ENCODE results near the gene PLXNB1. TPM values are rescaled to one million over a fixed set of nuclear protein-coding genes. Genes with fewer than 3 reads are reported as not detected.
A peak's percentile ranks its signal among the peaks of the same experiment; 100 is the strongest.
"Not testable (repeated sequence)": the region's sequence is repeated elsewhere in the genome, so short reads cannot be mapped to it uniquely, and the experiment has no call there.

The PLXNB1 gene
- total RNA-seq, 1 experiment from 2014 or later: 4.0 TPM

DNA sequence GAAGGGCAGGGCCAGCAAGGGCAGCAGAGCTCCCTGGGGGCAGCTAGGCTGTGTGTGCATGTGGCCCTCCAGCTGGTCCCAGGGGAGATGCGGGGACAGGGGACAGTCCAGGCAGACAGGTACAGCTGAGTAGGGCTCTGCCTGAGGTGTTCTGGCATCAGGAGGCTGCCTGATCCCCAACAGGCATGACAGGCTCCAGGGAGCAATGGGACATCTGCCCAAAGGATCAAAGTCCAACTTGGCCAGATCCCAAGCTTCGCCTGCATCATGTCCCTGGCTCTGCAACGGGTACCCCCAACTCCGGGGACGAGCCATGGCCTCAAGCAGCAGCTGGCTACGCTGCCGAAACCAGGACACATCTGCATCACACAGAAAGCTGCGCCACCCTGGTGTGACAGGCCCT lies 38.4 kb upstream of the PLXNB1 start:
- Histone ChIP-seq H3K36me3 (peaks cover 68% of the 10 kb centered on the region), H3K27ac (no peak overlapping the region)

DNA sequence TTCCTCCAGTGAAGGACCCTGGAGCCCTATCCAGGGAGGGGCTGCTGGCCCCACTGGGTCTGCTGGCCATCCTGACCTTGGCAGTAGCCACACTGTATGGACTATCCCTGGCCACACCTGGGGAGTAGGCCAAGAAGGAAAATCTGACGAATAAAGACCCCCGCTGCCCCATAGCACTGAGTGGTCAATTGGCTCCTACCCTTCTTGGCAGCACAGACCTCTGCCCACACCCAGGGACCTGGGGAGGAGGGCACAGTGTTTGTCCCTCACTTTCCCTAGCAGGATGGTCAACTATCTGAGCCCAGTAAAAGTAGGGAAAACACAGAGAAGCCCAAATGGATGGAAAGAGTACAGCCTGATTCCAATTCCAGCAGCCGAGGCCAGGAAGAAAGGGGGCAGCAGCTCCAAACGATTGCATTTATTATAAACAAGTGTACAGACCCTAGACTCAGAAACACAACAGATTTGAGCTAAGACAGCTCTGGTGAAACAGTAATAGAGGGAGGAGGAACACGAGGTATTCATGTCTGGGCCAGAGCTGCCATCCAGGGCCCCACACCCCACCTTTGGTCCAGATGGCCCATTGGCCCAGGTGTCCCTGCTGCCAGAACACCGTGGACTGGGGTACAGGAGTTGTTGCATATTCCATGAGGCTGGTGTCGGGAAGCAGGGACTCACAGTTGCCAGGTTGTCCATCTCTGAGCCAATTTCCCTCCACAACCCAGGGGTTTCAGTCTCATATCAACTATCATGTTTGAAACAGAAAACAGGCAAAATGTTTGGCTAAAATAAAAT lies 37.8 kb upstream of the PLXNB1 start:
- Histone ChIP-seq H3K36me3 (peaks cover 66% of the 10 kb centered on the region), H3K4me1 (replicated peaks) (peaks cover 35% of the 10 kb centered on the region), H3K27ac (no peak overlapping the region), H3K9me3 (replicated peaks) (no peaks in the 10 kb centered on the region), H3K27me3 (replicated peaks) (no peaks in the 10 kb centered on the region), H3K4me3 (no peak overlapping the region)
- DNase-seq (ENCODE audit: low read depth in 1 of 2, low spot score in 2 of 2): no peak

More for the DNA sequence above, 38.4 kb upstream of the PLXNB1 start:
- Histone ChIP-seq H3K27me3 (replicated peaks) (no peaks in the 10 kb centered on the region), H3K4me1 (replicated peaks) (peaks cover 38% of the 10 kb centered on the region), H3K9me3 (replicated peaks) (no peaks in the 10 kb centered on the region), H3K4me3 (no peak overlapping the region)
- no peak for DNase-seq (ENCODE audit: low read depth in 1 of 2, low spot score in 2 of 2)

DNA sequence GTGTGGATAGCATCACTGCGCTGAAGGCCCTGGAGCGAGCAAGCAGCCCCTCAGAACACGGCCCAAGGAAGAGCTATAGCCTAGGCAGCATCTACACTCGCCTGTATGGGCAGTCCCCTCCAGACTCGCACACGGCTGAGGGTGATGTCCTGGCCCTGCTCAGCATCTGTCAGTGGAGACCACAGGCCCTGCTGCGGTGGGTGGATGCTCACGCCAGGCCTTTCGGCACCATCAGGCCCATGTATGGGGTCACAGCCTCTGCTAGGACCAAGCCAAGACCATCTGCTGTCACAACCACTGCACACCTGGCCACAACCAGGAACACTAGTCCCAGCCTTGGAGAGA lies 37.2 kb upstream of the PLXNB1 start:
- Histone ChIP-seq H3K27ac (peak overlapping the region; percentile 100), H3K4me1 (replicated peaks) (peaks cover 34% of the 10 kb centered on the region), H3K36me3 (peaks cover 65% of the 10 kb centered on the region), H3K9me3 (replicated peaks) (no peaks in the 10 kb centered on the region), H3K27me3 (replicated peaks) (no peaks in the 10 kb centered on the region), H3K4me3 (peak overlapping the region; percentile 38)
- DNase-seq (ENCODE audit: low read depth in 1 of 2, low spot score in 2 of 2): no peak

DNA sequence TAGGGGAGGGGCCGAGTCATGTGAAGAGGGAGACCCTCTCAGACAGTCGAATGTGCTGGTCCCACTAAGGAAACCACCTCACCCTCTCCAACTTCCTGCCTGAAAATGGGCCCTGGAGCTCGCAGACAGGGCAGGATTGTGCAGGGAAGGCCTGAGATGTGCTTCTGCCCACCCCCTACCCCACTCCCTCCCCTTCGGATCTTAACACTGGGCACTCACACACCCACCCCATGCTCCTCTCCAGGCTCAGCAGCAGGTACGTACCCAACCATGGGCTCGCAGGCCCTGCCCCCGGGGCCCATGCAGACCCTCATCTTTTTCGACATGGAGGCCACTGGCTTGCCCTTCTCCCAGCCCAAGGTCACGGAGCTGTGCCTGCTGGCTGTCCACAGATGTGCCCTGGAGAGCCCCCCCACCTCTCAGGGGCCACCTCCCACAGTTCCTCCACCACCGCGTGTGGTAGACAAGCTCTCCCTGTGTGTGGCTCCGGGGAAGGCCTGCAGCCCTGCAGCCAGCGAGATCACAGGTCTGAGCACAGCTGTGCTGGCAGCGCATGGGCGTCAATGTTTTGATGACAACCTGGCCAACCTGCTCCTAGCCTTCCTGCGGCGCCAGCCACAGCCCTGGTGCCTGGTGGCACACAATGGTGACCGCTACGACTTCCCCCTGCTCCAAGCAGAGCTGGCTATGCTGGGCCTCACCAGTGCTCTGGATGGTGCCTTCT lies 36.7 kb upstream of the PLXNB1 start:
- Histone ChIP-seq H3K9me3 (replicated peaks) (no peaks in the 10 kb centered on the region), H3K27ac (peak overlapping the region; percentile 100), H3K27me3 (replicated peaks) (no peaks in the 10 kb centered on the region), H3K36me3 (peaks cover 65% of the 10 kb centered on the region), H3K4me3 (peak overlapping the region; percentile 38), H3K4me1 (replicated peaks) (peaks cover 29% of the 10 kb centered on the region)
- DNase-seq (ENCODE audit: low read depth in 1 of 2, low spot score in 2 of 2): peak in 1 of 2 experiments; percentile 10

DNA sequence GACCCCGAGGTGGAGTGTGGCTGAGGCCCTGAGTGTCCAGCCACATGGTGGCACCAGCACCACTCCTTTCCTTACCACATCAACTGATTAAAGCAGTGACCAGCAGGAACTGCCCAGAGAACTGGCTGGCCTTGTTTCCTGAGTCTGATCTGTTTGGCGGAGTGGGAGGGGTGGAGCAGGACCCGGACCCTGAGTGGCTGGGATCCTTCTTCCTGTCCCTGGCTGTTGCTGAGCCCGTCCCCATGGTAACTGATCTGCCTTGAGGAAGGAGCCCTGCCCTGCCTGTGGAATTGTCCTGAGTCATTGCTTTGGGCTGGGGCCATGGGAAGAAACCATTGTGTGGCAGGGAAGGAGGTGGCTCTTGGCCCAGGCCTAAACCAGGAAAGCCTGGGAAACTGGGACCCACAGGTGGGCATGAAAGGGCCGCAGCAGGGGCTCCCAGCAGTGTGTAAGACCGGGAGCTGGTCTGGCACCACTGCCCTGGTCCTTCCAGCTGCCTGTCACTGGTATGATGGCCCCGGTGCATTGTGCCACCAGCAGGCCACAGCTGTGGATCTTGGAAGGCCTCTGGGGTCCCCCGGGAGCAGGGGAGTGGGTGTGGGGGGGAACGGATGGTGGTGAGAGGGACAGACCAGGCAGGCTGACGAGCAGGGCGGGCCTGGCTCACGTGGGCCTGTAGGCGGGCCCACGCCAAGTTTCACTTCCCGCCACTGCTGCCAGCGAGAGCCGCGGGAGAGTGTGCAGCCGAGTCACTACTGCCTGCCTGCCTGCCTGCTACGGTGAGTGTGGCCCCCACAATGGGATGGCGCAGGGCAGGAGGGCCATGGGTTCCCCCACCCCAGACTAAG lies 35.9 kb upstream of the PLXNB1 start:
- H3K27ac ChIP-seq: peak overlapping the region; percentile 100
- no peaks in the 10 kb centered on the region for H3K9me3 ChIP-seq (replicated peaks)
- H3K4me3 ChIP-seq: peak overlapping the region; percentile 38
- H3K27me3 ChIP-seq (replicated peaks): no peaks in the 10 kb centered on the region
- H3K36me3 ChIP-seq: peaks cover 71% of the 10 kb centered on the region
- DNase-seq (ENCODE audit: low read depth in 1 of 2, low spot score in 2 of 2): peak; percentile 96 to 98
- peaks cover 28% of the 10 kb centered on the region for H3K4me1 ChIP-seq (replicated peaks)

DNA sequence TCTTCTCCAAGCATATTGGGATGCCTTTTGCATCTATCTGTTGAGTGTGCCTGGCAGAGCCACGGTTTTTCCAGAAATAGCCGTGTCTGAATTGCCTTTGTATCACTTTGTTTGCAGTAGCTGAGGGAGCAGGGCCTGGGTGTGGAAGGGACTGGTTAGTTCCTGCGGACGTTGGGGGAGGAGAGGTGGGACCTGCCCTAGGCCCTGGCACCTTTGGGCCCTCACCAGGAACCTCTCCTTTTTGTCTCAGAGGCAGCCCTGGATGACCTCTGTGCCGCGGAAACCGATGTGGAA lies 35.3 kb upstream of the PLXNB1 start:
- Histone ChIP-seq H3K4me1 (replicated peaks) (peaks cover 28% of the 10 kb centered on the region), H3K27ac (peak overlapping the region; percentile 100), H3K9me3 (replicated peaks) (no peaks in the 10 kb centered on the region), H3K4me3 (no peak overlapping the region; the same call in 1 of the 2 replicates), H3K27me3 (replicated peaks) (no peaks in the 10 kb centered on the region), H3K36me3 (peaks cover 73% of the 10 kb centered on the region)
- DNase-seq (ENCODE audit: low read depth in 1 of 2, low spot score in 2 of 2): no peak

DNA sequence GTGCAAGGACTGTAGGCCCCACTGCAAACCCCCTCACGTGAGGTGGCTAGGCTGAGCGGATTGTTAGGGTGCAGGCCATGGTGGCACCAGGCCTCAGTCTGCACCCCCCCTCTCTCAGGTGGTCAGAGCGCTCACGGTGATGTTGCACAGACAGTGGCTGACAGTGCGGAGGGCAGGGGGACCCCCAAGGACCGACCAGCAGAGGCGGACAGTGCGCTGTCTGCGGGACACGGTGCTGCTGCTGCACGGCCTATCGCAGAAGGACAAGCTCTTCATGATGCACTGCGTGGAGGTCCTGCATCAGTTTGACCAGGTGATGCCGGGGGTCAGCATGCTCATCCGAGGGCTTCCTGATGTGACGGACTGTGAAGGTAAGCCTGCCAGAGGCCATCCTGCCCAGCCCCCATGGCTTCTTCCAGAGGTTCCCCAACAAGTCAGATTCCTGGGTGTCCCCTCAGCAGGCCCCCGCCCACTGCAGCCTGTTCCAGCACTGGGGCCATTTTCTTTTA lies 34.9 kb upstream of the PLXNB1 start:
- H3K4me3 ChIP-seq: no peak overlapping the region

DNA sequence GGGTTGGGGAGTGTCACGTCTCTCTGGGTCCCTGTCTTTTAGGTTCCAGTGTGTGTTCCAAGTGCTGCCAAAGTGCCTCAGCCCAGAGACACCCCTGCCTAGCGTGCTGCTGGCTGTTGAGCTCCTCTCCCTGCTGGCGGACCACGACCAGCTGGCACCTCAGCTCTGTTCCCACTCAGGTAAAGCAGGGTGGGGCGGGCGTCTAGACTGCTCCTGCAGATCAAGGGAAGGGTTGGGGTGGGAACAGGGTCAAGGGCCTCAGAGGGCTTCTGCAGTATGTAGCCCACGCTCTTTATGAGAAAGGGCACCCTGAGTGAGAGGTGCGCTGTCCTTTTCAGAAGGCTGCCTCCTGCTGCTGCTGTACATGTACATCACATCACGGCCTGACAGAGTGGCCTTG lies 33.8 kb upstream of the PLXNB1 start:
- Histone ChIP-seq H3K4me3 (no peak overlapping the region), H3K4me1 (replicated peaks) (peaks cover 28% of the 10 kb centered on the region), H3K27me3 (replicated peaks) (no peaks in the 10 kb centered on the region), H3K9me3 (replicated peaks) (no peaks in the 10 kb centered on the region), H3K27ac (no peak overlapping the region), H3K36me3 (peaks cover 72% of the 10 kb centered on the region)
- no peak for DNase-seq (ENCODE audit: low read depth in 1 of 2, low spot score in 2 of 2)

More for the DNA sequence above, 34.9 kb upstream of the PLXNB1 start:
- H3K36me3 ChIP-seq: peaks cover 72% of the 10 kb centered on the region
- no peaks in the 10 kb centered on the region for H3K27me3 ChIP-seq (replicated peaks)
- peaks cover 28% of the 10 kb centered on the region for H3K4me1 ChIP-seq (replicated peaks)
- no peak for DNase-seq (ENCODE audit: low read depth in 1 of 2, low spot score in 2 of 2)
- H3K27ac ChIP-seq: peak overlapping the region; percentile 100
- H3K9me3 ChIP-seq (replicated peaks): no peaks in the 10 kb centered on the region

DNA sequence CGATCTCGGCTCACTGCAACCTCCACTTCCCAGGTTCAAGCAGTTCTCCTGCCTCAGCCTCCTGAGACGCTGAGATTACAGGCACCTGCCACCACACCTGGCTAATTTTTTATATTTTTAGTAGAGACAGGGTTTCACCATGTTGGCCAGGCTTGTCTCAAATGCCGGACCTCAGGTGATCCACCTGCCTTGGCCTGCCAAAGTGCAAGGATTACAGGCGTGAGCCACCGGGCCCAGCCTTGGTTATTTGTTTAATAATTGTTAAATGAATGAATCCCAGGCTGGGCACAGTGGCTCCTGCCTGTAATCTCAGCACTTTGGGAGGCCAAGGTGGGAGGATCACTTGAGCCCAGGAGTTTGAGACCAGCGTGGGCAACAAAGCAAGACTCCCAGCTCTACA lies 31.9 kb upstream of the PLXNB1 start:
- not testable (repeated sequence) for H3K9me3 ChIP-seq (replicated peaks); H3K27ac ChIP-seq; DNase-seq (ENCODE audit: low read depth in 1 of 2, low spot score in 2 of 2); H3K27me3 ChIP-seq (replicated peaks); H3K4me3 ChIP-seq
- Histone ChIP-seq H3K36me3 (peaks cover 66% of the 10 kb centered on the region), H3K4me1 (replicated peaks) (peaks cover 18% of the 10 kb centered on the region)

DNA sequence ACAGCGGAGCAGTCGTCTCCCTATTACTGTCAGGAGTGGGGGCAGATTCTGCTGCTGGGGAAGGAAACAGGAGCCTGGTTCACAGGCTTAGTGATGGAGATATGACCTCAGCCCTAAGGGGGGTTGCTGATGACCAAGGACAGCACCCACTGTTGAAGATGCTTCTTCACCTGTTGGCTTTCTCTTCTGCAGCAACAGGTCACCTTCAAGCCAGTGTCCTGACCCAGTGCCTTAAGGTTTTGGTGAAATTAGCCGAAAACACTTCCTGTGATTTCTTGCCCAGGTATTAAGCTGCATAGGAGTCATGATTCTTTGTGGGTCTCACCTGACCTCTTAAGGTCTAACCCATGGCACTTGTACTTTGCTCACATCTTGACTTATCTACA lies 30.6 kb upstream of the PLXNB1 start:
- Histone ChIP-seq H3K4me3 (no peak overlapping the region), H3K27ac (no peak overlapping the region), H3K4me1 (replicated peaks) (peaks cover 5% of the 10 kb centered on the region), H3K27me3 (replicated peaks) (no peaks in the 10 kb centered on the region), H3K36me3 (peaks cover 61% of the 10 kb centered on the region), H3K9me3 (replicated peaks) (no peaks in the 10 kb centered on the region)
- no peak for DNase-seq (ENCODE audit: low read depth in 1 of 2, low spot score in 2 of 2)

DNA sequence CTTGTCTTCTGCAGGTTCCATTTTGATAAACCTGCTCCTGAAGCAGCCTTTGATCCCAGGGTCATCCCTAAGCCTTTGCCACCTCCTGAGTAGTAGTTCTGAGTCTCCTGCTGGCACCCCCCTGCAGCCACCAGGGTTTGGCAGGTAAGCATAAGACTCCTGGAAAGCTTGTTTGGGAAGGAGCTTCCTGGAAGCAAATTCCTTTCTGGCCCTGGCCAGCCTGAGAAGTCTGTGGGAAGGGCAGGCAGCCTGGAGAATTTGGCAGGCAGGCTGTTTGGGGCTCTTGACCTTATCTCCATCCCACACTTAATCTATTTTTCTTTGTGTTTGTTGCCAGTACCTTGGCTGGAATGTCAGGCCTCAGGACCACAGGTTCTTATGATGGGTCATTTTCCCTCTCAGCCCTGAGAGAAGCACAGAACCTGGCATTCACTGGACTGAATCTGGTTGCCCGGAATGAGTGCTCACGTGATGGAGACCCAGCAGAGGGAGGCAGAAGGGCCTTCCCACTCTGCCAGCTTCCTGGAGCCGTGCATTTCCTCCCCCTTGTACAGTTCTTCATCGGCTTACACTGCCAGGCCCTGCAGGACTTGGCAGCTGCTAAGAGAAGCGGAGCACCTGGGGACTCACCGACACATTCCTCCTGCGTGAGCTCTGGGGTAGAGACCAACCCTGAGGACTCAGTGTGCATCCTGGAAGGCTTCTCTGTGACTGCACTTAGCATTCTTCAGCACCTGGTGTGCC lies 30.1 kb upstream of the PLXNB1 start:
- H3K36me3 ChIP-seq: peaks cover 62% of the 10 kb centered on the region
- H3K4me3 ChIP-seq: no peak overlapping the region

DNA sequence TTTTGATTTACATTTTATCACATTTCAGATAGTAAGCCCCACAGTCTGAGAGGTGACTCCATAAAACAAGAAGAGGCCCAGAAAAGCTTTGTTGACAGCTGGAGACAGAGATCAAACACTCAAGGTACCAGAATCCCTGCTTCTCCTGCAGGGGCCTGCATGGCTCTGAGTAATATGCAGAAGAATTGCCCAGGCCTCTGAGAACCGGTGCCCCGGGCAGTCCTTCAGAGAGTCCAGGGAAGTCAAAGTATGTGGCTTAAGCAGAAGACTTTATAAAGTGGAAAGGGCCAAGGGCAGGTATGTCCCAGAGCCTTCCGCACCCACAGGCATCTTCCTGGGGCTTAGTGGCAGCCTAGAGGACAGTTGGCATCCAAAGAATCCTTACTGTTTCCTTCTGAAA lies 29.4 kb upstream of the PLXNB1 start:
- H3K27me3 ChIP-seq (replicated peaks): no peaks in the 10 kb centered on the region
- peaks cover 61% of the 10 kb centered on the region for H3K36me3 ChIP-seq
- DNase-seq (ENCODE audit: low read depth in 1 of 2, low spot score in 2 of 2): no peak
- no peak overlapping the region for H3K4me3 ChIP-seq
- no peaks in the 10 kb centered on the region for H3K9me3 ChIP-seq (replicated peaks)
- no peak overlapping the region for H3K27ac ChIP-seq
- no peaks in the 10 kb centered on the region for H3K4me1 ChIP-seq (replicated peaks)

More for the DNA sequence above, 30.1 kb upstream of the PLXNB1 start:
- DNase-seq (ENCODE audit: low read depth in 1 of 2, low spot score in 2 of 2): no peak
- no peak overlapping the region for H3K27ac ChIP-seq
- H3K4me1 ChIP-seq (replicated peaks): no peaks in the 10 kb centered on the region
- H3K9me3 ChIP-seq (replicated peaks): no peaks in the 10 kb centered on the region
- no peaks in the 10 kb centered on the region for H3K27me3 ChIP-seq (replicated peaks)

DNA sequence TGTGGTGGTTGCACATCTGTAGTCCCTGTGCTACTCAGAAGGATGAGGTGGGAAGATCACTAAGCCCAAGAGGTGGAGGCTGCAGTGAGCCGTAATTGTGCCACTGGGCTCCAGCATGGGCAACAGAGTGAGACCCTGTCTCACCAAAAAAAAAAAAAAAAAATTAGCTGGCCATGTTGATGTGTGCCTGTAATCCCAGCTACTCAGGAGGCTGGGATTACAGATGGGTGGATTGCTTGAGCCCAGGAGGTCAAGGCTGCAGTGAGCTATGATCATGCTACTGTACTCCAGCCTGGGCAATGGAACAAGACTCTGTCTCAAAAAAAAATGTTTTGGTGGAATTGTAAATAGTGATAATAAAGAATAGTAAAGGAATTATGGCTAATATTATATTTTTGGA lies 26.6 kb upstream of the PLXNB1 start:
- no peak for DNase-seq (ENCODE audit: low read depth in 1 of 2, low spot score in 2 of 2)
- H3K4me1 ChIP-seq (replicated peaks): no peaks in the 10 kb centered on the region
- no peaks in the 10 kb centered on the region for H3K27me3 ChIP-seq (replicated peaks)
- H3K36me3 ChIP-seq: peaks cover 83% of the 10 kb centered on the region
- no peak overlapping the region for H3K4me3 ChIP-seq
- no peak overlapping the region for H3K27ac ChIP-seq
- H3K9me3 ChIP-seq (replicated peaks): no peaks in the 10 kb centered on the region
